NCI-H2196 treated with DMSO at 0.1 percent for 48 hours (cell line): Measurements from ENCODE around the gene LHPP.

Experiments used
- DNase-seq: peaks from one replicate; lab custom pipeline; 2025; ENCODE audit not compliant: unreplicated experiment; lab: John Stamatoyannopoulos, UW

Gene LHPP

GRCh38 chr10:124653811-124654651 is 192.4 kb downstream of the LHPP start:
- DNase-seq: no peak

GRCh38 chr10:124654686-124655085 is 193.1 kb downstream of the LHPP start:
- no peak for DNase-seq

GRCh38 chr10:124655191-124656112 is 193.8 kb downstream of the LHPP start:
- no peak for DNase-seq

- DNase-seq: no peak
Observed at GRCh38 chr10:124656113-124656490, 194.5 kb downstream of the LHPP start.

- DNase-seq: no peak
Observed at GRCh38 chr10:124656541-124656940, 194.9 kb downstream of the LHPP start.

- DNase-seq: no peak
Observed at GRCh38 chr10:124657806-124658205, 196.2 kb downstream of the LHPP start.

GRCh38 chr10:124658591-124659242 is 197.1 kb downstream of the LHPP start:
- no peak for DNase-seq

- no peak for DNase-seq
Observed at GRCh38 chr10:124659380-124659779, 197.8 kb downstream of the LHPP start.

- DNase-seq: no peak
Observed at GRCh38 chr10:124660404-124661125, 198.9 kb downstream of the LHPP start.

- no peak for DNase-seq
Observed at GRCh38 chr10:124661660-124662180, 200.1 kb downstream of the LHPP start.

GRCh38 chr10:124663228-124663627 is 201.6 kb downstream of the LHPP start:
- DNase-seq: no peak
